ENCODE data around the gene GALNT9. TPM values are rescaled to one million over a fixed set of nuclear protein-coding genes. Genes with fewer than 3 reads are reported as not detected.

The GALNT9 gene
- total and polyA plus RNA-seq, 10 donors = 0.20 to 2.4 (median 0.84) TPM

GRCh38 chr12:132264086-132265010 is 65.0 kb downstream of the GALNT9 start:
- H3K27ac ChIP-seq = no peak overlapping the region
- no peaks in the 10 kb centered on the region for H3K36me3 ChIP-seq
- no peak overlapping the region for H3K4me3 ChIP-seq
- 85 to 90% (median 88%) methylated on average over 35 to 49 of the region's 49 CpGs for WGBS, 5 donors
- H3K4me1 ChIP-seq = no peaks in the 10 kb centered on the region
- H3K27me3 ChIP-seq (replicated peaks in 1 of 7) = peaks cover 0 to 31% (median 0%) of the 10 kb centered on the region in 7 donors
- no peaks in the 10 kb centered on the region for H3K9me3 ChIP-seq
- no peak for DNase-seq
- no peak for TF ChIP-seq POLR2A (IDR thresholded peaks at IDR 0.05)
- no peak for TF ChIP-seq CTCF (IDR thresholded peaks at IDR 0.05 in 8 of 11, conservative IDR thresholded peaks at IDR 0.05 in 3 of 11)
- no peak for TF ChIP-seq POLR2AphosphoS5 (IDR thresholded peaks at IDR 0.05)
- intact Hi-C loops (cut with DNase I; ENCODE audit: low total_unique reads) = no loop called here

- Histone ChIP-seq H3K27ac (no peak overlapping the region), H3K9me3 (no peaks in the 10 kb centered on the region), H3K4me3 (no peak overlapping the region), H3K4me1 (no peaks in the 10 kb centered on the region), H3K27me3 (replicated peaks in 1 of 7) (peaks cover 0 to 28% (median 0%) of the 10 kb centered on the region in 7 donors), H3K36me3 (no peaks in the 10 kb centered on the region)
- DNase-seq = no peak
- WGBS, 5 donors = 71 to 77% (median 73%) methylated on average over 17 to 19 of the region's 19 CpGs
- intact Hi-C loops (cut with DNase I; ENCODE audit: low total_unique reads) = no loop called here
- TF ChIP-seq CTCF (IDR thresholded peaks at IDR 0.05 in 8 of 11, conservative IDR thresholded peaks at IDR 0.05 in 3 of 11) (no peak), POLR2AphosphoS5 (IDR thresholded peaks at IDR 0.05) (no peak)
Observed at GRCh38 chr12:132263451-132264049, 65.8 kb downstream of the GALNT9 start.

- no peaks in the 10 kb centered on the region for H3K36me3 ChIP-seq
- TF ChIP-seq POLR2A (IDR thresholded peaks at IDR 0.05) = no peak
- no peak for TF ChIP-seq POLR2AphosphoS5 (IDR thresholded peaks at IDR 0.05)
- TF ChIP-seq CTCF (IDR thresholded peaks at IDR 0.05 in 8 of 11, conservative IDR thresholded peaks at IDR 0.05 in 3 of 11) = no peak
- no peak for DNase-seq
- H3K27me3 ChIP-seq (replicated peaks in 1 of 7) = peaks cover 0 to 31% (median 0%) of the 10 kb centered on the region in 7 donors
- H3K4me3 ChIP-seq = no peak overlapping the region
- no peak overlapping the region for H3K27ac ChIP-seq
- H3K9me3 ChIP-seq = no peaks in the 10 kb centered on the region
- 71 to 82% (median 74%) methylated on average over 7 to 8 of the region's 8 CpGs for WGBS, 5 donors
- intact Hi-C loops (cut with DNase I; ENCODE audit: low total_unique reads) = no loop called here
- H3K4me1 ChIP-seq = no peaks in the 10 kb centered on the region
Observed at GRCh38 chr12:132263061-132263360, 66.4 kb downstream of the GALNT9 start.
